AG08395 (cell line): ENCODE data around the gene FAM120B.
A peak's percentile ranks its signal among the peaks of the same experiment; 100 is the strongest.
"Not testable (repeated sequence)": the region's sequence is repeated elsewhere in the genome, so short reads cannot be mapped to it uniquely, and the experiment has no call there.

Experiments used
- DNase-seq: peaks from one replicate; pipeline ENCODE4 v3.0.0; 2012; ENCODE audit warnings: mixed read lengths, low spot score

FAM120B gene

GRCh38 chr6:170383466-170384035, 77.0 kb downstream of the FAM120B start:
- no peak for DNase-seq

- no peak for DNase-seq
Measured at GRCh38 chr6:170385506-170385905, 78.9 kb downstream of the FAM120B start.

GRCh38 chr6:170388113-170388512, 81.6 kb downstream of the FAM120B start:
- DNase-seq: peak; percentile 83

GRCh38 chr6:170393033-170393432, 86.5 kb downstream of the FAM120B start:
- DNase-seq: no peak

GRCh38 chr6:170393807-170394399, 87.3 kb downstream of the FAM120B start:
- DNase-seq: no peak

- DNase-seq: no peak
Measured at GRCh38 chr6:170394980-170395379, 88.4 kb downstream of the FAM120B start.

DNA sequence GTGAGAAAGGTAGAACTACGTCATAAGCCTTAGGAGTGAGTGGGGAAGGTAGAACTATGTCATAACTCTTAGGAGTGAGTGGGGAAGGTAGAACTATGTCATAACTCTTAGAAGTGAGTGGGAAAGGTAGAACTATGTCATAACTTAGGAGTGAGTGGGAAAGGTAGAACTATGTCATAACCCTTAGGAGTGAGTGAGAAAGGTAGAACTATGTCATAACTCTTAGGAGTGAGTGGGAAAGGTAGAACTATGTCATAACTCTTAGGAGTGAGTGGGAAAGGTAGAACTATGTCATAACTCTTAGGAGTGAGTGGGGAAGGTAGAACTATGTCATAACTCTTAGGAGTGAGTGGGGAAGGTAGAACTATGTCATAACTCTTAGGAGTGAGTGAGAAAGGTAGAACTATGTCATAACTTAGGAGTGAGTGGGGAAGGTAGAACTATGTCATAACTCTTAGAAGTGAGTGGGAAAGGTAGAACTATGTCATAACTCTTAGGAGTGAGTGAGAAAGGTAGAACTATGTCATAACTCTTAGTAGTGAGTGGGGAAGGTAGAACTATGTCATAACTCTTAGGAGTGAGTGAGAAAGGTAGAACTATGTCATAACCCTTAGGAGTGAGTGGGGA, 92.3 kb downstream of the FAM120B start:
- DNase-seq: not testable (repeated sequence)

DNA sequence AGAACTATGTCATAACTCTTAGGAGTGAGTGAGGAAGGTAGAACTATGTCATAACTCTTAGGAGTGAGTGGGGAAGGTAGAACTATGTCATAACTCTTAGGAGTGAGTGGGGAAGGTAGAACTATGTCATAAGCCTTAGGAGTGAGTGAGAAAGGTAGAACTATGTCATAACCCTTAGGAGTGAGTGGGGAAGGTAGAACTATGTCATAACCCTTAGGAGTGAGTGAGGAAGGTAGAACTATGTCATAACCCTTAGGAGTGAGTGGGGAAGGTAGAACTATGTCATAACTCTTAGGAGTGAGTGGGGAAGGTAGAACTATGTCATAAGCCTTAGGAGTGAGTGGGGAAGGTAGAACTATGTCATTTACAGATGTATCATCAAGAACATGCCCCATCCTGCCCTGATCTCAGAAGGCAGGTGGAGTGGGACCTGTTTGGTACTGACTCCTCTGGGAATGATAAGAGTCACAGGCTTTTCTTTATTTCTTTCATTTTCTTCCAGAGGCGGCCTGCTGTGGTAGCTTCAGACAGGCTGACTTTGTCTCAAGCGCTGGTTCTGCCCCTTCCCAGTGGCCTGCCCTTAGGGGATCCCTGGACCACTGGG, 93.5 kb downstream of the FAM120B start:
- not testable (repeated sequence) for DNase-seq

GRCh38 chr6:170402318-170403040, 95.9 kb downstream of the FAM120B start:
- no peak for DNase-seq

- DNase-seq: peak; percentile 27
Measured at GRCh38 chr6:170403451-170403850, 96.9 kb downstream of the FAM120B start.

GRCh38 chr6:170404036-170404435, 97.5 kb downstream of the FAM120B start:
- DNase-seq: peak; percentile 41

- DNase-seq: no peak
Measured at GRCh38 chr6:170404697-170405096, 98.1 kb downstream of the FAM120B start.

GRCh38 chr6:170405311-170405975, 98.9 kb downstream of the FAM120B start:
- peak; percentile 91 for DNase-seq

DNA sequence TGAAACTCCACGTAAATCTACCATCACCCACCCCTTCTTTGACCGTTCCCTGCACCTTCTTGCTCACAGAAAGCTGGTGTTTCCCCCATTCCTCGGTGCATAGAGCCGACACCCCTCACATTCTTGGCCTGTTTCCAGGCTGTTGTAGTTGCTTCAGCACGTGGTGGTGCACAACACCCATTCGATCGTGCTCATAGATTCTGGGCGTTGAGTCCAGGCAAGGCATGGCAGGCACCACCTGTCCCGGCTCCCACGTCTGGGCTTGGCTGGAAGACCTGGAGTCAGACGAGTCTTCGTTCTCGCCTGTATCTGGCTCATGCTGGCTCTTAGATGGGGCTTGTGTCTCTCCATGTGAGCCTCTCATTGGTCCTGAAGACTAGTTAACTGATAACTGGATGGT, 100.6 kb downstream of the FAM120B start:
- no peak for DNase-seq

DNA sequence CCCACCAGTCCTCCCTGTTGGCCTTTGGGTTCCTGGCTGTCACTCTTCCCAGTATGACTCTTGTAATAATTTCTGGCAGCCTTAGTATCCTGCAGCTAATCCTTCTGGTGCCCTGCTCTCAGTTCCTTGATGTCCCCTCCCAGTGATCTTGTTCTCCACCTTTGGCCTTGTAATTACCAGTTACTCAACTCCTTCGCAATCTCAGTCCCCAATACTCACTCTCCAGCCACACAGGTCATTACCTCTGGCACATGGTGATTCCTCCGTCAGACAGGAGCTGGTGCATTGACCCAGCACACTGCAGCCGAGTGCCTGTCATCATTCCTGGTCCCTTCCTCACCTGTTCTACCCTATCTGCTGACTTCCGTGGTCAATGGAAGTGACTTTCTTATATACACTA, 101.4 kb downstream of the FAM120B start:
- DNase-seq: no peak

GRCh38 chr6:170409746-170410145, 103.2 kb downstream of the FAM120B start:
- DNase-seq: not testable (repeated sequence)

GRCh38 chr6:170410241-170410640, 103.7 kb downstream of the FAM120B start:
- DNase-seq: no peak

DNA sequence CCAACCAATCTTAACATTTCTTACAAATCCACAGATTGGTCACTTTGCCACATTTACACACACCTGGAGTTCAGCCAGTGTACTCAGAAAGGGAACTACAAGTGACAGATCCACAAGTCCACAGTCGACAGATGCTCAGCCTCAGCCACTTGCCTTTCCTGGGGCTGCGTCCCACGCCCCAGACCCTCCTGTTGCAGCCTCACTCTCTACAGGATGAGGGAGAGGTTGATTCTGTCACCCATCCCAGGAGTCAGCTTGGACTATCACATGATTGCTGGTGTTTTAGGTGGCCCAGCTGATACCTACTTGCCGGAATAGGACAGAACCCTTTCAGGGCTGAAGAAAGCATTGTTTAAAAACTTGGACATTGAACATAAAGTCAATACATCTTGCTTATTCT, 108.8 kb downstream of the FAM120B start:
- DNase-seq: no peak

- no peak for DNase-seq
Measured at GRCh38 chr6:170416303-170416702, 109.7 kb downstream of the FAM120B start.

GRCh38 chr6:170416959-170417606, 110.5 kb downstream of the FAM120B start:
- no peak for DNase-seq

DNA sequence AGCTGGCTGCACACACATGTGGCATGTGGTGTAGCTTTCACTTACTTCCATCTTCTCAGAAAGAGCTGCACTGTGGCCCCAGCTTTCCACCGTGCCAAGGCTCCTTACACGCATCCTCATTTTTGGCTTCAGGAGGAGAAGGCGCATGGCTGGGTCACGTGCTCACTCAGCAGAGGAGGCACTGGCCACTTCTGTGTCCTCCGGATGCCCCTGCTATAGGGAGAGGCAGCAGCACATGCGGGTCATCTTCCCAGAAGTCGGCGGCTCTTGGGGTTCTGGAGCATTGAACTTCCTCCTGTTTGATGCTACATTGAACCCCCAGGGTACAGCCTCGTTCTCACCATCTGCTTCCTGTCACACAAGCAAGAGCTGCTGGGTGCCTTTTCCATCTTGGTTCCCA, 111.3 kb downstream of the FAM120B start:
- DNase-seq: no peak

DNA sequence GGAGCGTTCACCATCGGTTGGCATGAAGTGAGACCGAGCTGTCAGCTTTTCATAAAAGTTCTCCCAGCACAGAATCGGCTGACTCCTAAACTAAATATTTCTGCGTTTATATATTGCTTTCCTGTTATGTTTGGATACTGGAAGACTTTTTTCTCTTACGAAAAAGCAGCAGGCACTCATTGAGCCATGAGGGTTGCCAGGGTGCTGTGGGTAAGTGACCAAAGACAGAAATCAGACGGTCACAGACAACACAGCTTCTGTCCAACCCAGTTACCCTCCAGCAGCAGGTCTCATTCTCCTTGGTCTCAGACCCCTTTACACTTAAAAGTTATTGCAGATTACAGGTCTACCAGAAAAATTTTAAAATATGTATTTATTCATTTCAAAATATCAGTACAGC, 113.7 kb downstream of the FAM120B start:
- DNase-seq: no peak
